Measurements from ENCODE around the gene CCDC57. TPM values are rescaled to one million over a fixed set of nuclear protein-coding genes. Genes with fewer than 3 reads are reported as not detected.

CCDC57 gene
- total RNA-seq, 1 experiment from 2014 or later: 36.6 TPM

GRCh38 chr17:82081966-82082365 is 130.7 kb downstream of the CCDC57 start:
- no peaks in the 10 kb centered on the region for H3K79me2 ChIP-seq (ENCODE audit: low read length)
- CTCF ChIA-PET: no interaction called here
- no peaks in the 10 kb centered on the region for H3K9me2 ChIP-seq (replicated peaks; ENCODE audit: low read length)
- no peaks in the 10 kb centered on the region for H3K9me3 ChIP-seq (ENCODE audit: low read length)
- BruUV-seq (replicated peaks): no TSS peak
- intact Hi-C loops (cut with micrococcal nuclease): no loop called here
- POLR2A ChIA-PET (ENCODE audit: unreplicated experiment): no interaction called here
- no peaks in the 10 kb centered on the region for H3F3A ChIP-seq (ENCODE audit: low read length, unreplicated experiment)
- H4K20me1 ChIP-seq (ENCODE audit: low read length): no peaks in the 10 kb centered on the region
- H3K4me2 ChIP-seq (ENCODE audit: low read length): no peak overlapping the region
- H3K27ac ChIP-seq (ENCODE audit: low read length): no peak overlapping the region
- H2AFZ ChIP-seq (ENCODE audit: low read length): no peak overlapping the region
- no peak for TF ChIP-seq CTCF (conservative IDR thresholded peaks at IDR 0.05; ENCODE audit: low read depth, low read length)
- TF ChIP-seq EZH2 (IDR thresholded peaks at IDR 0.05; ENCODE audit: low read length, unreplicated experiment): no peak
- TF ChIP-seq EZH2phosphoT487 (IDR thresholded peaks at IDR 0.05; ENCODE audit: borderline replicate concordance, low read length): no peak
- no peaks in the 10 kb centered on the region for H3K4me1 ChIP-seq (ENCODE audit: insufficient read depth, low read length)
- no peak overlapping the region for H3K4me3 ChIP-seq (ENCODE audit: low read length)
- no peak overlapping the region for H3K9ac ChIP-seq (ENCODE audit: low read length)
- DNase-seq (no peak), ATAC-seq (no peak)
- H3K27me3 ChIP-seq (ENCODE audit: low read length): no peaks in the 10 kb centered on the region
- H3K36me3 ChIP-seq (ENCODE audit: low read depth, low read length): peaks cover 65% of the 10 kb centered on the region

- POLR2A ChIA-PET (ENCODE audit: unreplicated experiment): no interaction called here
- no peaks in the 10 kb centered on the region for H3K27me3 ChIP-seq (ENCODE audit: low read length)
Measured at GRCh38 chr17:82081546-82081945, 131.1 kb downstream of the CCDC57 start.

More at GRCh38 chr17:82081546-82081945, 131.1 kb downstream of the CCDC57 start:
- no peaks in the 10 kb centered on the region for H3F3A ChIP-seq (ENCODE audit: low read length, unreplicated experiment)
- no peaks in the 10 kb centered on the region for H3K9me2 ChIP-seq (replicated peaks; ENCODE audit: low read length)
- H3K9me3 ChIP-seq (ENCODE audit: low read length): no peaks in the 10 kb centered on the region
- no peaks in the 10 kb centered on the region for H3K4me1 ChIP-seq (ENCODE audit: insufficient read depth, low read length)
- H3K9ac ChIP-seq (ENCODE audit: low read length): no peak overlapping the region
- peaks cover 65% of the 10 kb centered on the region for H3K36me3 ChIP-seq (ENCODE audit: low read depth, low read length)
- CTCF ChIA-PET: no interaction called here
- H4K20me1 ChIP-seq (ENCODE audit: low read length): no peaks in the 10 kb centered on the region
- no peak overlapping the region for H2AFZ ChIP-seq (ENCODE audit: low read length)
- TF ChIP-seq EZH2 (IDR thresholded peaks at IDR 0.05; ENCODE audit: low read length, unreplicated experiment) (no peak), EZH2phosphoT487 (IDR thresholded peaks at IDR 0.05; ENCODE audit: borderline replicate concordance, low read length) (no peak), CTCF (conservative IDR thresholded peaks at IDR 0.05; ENCODE audit: low read depth, low read length) (no peak)
- no peak overlapping the region for H3K27ac ChIP-seq (ENCODE audit: low read length)
- intact Hi-C loops (cut with micrococcal nuclease): no loop called here
- no TSS peak for BruUV-seq (replicated peaks)
- H3K4me2 ChIP-seq (ENCODE audit: low read length): no peak overlapping the region
- no peak for DNase-seq
- H3K79me2 ChIP-seq (ENCODE audit: low read length): no peaks in the 10 kb centered on the region
- H3K4me3 ChIP-seq (ENCODE audit: low read length): no peak overlapping the region
- ATAC-seq: no peak
